ENCODE measurements around the gene LSAMP.
"Not testable (repeated sequence)": the region's sequence is repeated elsewhere in the genome, so short reads cannot be mapped to it uniquely, and the experiment has no call there.

- not testable (repeated sequence) for TF ChIP-seq GTF2F1 (IDR thresholded peaks at IDR 0.05; ENCODE audit: borderline replicate concordance, low read depth, low read length); RNF2 (IDR thresholded peaks at IDR 0.05; ENCODE audit: borderline replicate concordance, low read depth, low read length, missing control alignments, poor library complexity, severe bottlenecking); YY1 (IDR thresholded peaks at IDR 0.05; ENCODE audit: low read depth, low read length); RAD21 (IDR thresholded peaks at IDR 0.05 in 1 of 2, conservative IDR thresholded peaks at IDR 0.05 in 1 of 2; ENCODE audit: low read depth in 2 of 2, low read length in 2 of 2); SIRT6 (IDR thresholded peaks at IDR 0.05; ENCODE audit: low read length); USF2 (IDR thresholded peaks at IDR 0.05; ENCODE audit: low read length); ZNF274 (IDR thresholded peaks at IDR 0.05; ENCODE audit: borderline replicate concordance, extremely low read depth, low read length); JUN (IDR thresholded peaks at IDR 0.05; ENCODE audit: low read depth, low read length); EZH2 (IDR thresholded peaks at IDR 0.05; ENCODE audit: low read depth, low read length, severe bottlenecking); POLR2A (IDR thresholded peaks at IDR 0.05; ENCODE audit: control extremely low read depth in 1 of 2, low read depth in 2 of 2, low read length in 2 of 2); POU5F1 (IDR thresholded peaks at IDR 0.05; ENCODE audit: low read depth, low read length); BCL11A (IDR thresholded peaks at IDR 0.05; ENCODE audit: low read depth in 2 of 2, low read length in 2 of 2); TAF1 (IDR thresholded peaks at IDR 0.05; ENCODE audit: low read depth, low read length)
- TF ChIP-seq, protein P1, sequence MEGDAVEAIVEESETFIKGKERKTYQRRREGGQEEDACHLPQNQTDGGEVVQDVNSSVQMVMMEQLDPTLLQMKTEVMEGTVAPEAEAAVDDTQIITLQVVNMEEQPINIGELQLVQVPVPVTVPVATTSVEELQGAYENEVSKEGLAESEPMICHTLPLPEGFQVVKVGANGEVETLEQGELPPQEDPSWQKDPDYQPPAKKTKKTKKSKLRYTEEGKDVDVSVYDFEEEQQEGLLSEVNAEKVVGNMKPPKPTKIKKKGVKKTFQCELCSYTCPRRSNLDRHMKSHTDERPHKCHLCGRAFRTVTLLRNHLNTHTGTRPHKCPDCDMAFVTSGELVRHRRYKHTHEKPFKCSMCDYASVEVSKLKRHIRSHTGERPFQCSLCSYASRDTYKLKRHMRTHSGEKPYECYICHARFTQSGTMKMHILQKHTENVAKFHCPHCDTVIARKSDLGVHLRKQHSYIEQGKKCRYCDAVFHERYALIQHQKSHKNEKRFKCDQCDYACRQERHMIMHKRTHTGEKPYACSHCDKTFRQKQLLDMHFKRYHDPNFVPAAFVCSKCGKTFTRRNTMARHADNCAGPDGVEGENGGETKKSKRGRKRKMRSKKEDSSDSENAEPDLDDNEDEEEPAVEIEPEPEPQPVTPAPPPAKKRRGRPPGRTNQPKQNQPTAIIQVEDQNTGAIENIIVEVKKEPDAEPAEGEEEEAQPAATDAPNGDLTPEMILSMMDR (IDR thresholded peaks at IDR 0.05; ENCODE audit: control extremely low read depth in 1 of 3, insufficient read depth in 1 of 3, low read depth in 1 of 3, low read length in 3 of 3) = not testable (repeated sequence)
These were observed 653.8 kb downstream of the LSAMP start for GRCh38 chr3:115791271-115792153.

Data from H1 (cell line).